Astrocyte of the cerebellum (primary cell): ENCODE results near the gene STEEP1.

Source experiments
- DNase-seq: peaks from one replicate; pipeline ENCODE4 v3.0.0-alpha.2; 2011; ENCODE audit warnings: low read depth
- H3K4me3 ChIP-seq: 2 replicates; pipeline ENCODE4 v1.5.1; 2011; ENCODE audit warnings: mild to moderate bottlenecking, low read depth, low read length, moderate library complexity
- CTCF ChIP-seq: IDR thresholded peaks from 2 replicates; pipeline ENCODE4 v1.5.1; 2012; ENCODE audit warnings: low read length, low read depth, moderate library complexity, mild to moderate bottlenecking; ENCODE audit errors: missing control alignments
- in situ Hi-C: cut with HindIII; loops from 2 replicates; pipeline ENCODE4 v1.10.0; 2017; ENCODE audit warnings: low sequenced_read_pairs

STEEP1 gene

GRCh38 chrX:119602701-119603255 lies 37.6 kb upstream of the STEEP1 start:
- no peak overlapping the region for H3K4me3 ChIP-seq
- in situ Hi-C loops, result no loop called here
- TF ChIP-seq CTCF, result no peak
- no peak for DNase-seq

- in situ Hi-C loops, result no loop called here
- H3K4me3 ChIP-seq, result no peak overlapping the region
- TF ChIP-seq CTCF, result no peak
- DNase-seq, result no peak
Observed at GRCh38 chrX:119589810-119590209, 24.6 kb upstream of the STEEP1 start.

GRCh38 chrX:119583431-119584059 lies 18.3 kb upstream of the STEEP1 start:
- in situ Hi-C loops, result no loop called here
- no peak for DNase-seq
- no peak overlapping the region for H3K4me3 ChIP-seq
- TF ChIP-seq CTCF, result no peak

- no peak for DNase-seq
- no peak for TF ChIP-seq CTCF
- in situ Hi-C loops, result no loop called here
- no peak overlapping the region for H3K4me3 ChIP-seq
Observed at GRCh38 chrX:119579414-119579813, 14.2 kb upstream of the STEEP1 start.

GRCh38 chrX:119574394-119575266 lies 9.4 kb upstream of the STEEP1 start, which contains the start of gene UBE2A:
Gene UBE2A, plus strand, starts transcription at chrX:119574563. Its CDS starts 149 bp downstream, at chrX:119574712.
- peak; percentile 35 for TF ChIP-seq CTCF
- in situ Hi-C loops, result no loop called here

GRCh38 chrX:119573840-119574393 lies 8.7 kb upstream of the STEEP1 start:
- in situ Hi-C loops, result no loop called here
- peak overlapping the region; percentile 66 for H3K4me3 ChIP-seq
- no peak for TF ChIP-seq CTCF
- DNase-seq, result no peak

More at GRCh38 chrX:119574394-119575266, 9.4 kb upstream of the STEEP1 start, which contains the start of gene UBE2A:
- DNase-seq, result peak; percentile 73
- H3K4me3 ChIP-seq, result peak within 1 kb of the TSS; percentile 66
